Ovary (tissue), 9 donors: Measurements from ENCODE around the gene BTBD9. TPM values are rescaled to one million over a fixed set of nuclear protein-coding genes. Genes with fewer than 3 reads are reported as not detected.
A peak's percentile ranks its signal among the peaks of the same experiment; 100 is the strongest.

Source experiments
- DNase-seq, 5 donors: peaks; one replicate each; pipeline ENCODE4 v3.0.0-alpha.2; 2019 to 2020
- H3K27ac ChIP-seq, 2 donors: fragments of 200-600 bp; one replicate each; pipeline versions ENCODE4 v1.5.1 to v1.8.0; 2019 to 2022
- H3K27me3 ChIP-seq: fragments of 200-600 bp; one replicate; pipeline ENCODE4 v1.8.0; 2022
- H3K36me3 ChIP-seq: fragments of 200-600 bp; sonication (generic); one replicate; pipeline ENCODE4 v1.5.1; 2019
- H3K4me1 ChIP-seq: one replicate; pipeline ENCODE4 v1.8.1; 2013; ENCODE audit warnings: mild to moderate bottlenecking, moderate library complexity; ENCODE audit not compliant: insufficient read depth
- H3K4me3 ChIP-seq: fragments of 200-600 bp; sonication (generic); one replicate; pipeline ENCODE4 v1.5.1; 2017
- H3K9me3 ChIP-seq, 2 donors: fragments of 200-600 bp in 1 of 2; sonication (generic) in 1 of 2; one replicate each; pipeline versions ENCODE4 v1.5.1 to v1.8.1; 2013 to 2019; ENCODE audit warnings: mild to moderate bottlenecking in 1 of 2, moderate library complexity in 1 of 2
- CTCF ChIP-seq, 3 donors: fragments of 450-650 bp in 2 of 3; fragments of 200-600 bp in 1 of 3; IDR thresholded peaks; one replicate each; pipeline versions ENCODE4 v1.5.1 to v1.8.0; 2016 to 2022; ENCODE audit warnings: antibody characterized with exemption in 3 of 3, mild to moderate bottlenecking in 1 of 3
- EP300 ChIP-seq: sonication (generic); formaldehyde crosslinking; IDR thresholded peaks from one replicate; pipeline ENCODE4 v1.6.1; 2017; ENCODE audit warnings: antibody characterized with exemption
- POLR2A ChIP-seq: fragments of 450-650 bp; IDR thresholded peaks from one replicate; pipeline ENCODE4 v1.6.1; 2017; ENCODE audit warnings: antibody characterized with exemption, mild to moderate bottlenecking, moderate library complexity
- WGBS, 3 donors: extraction: QIAGEN DNeasy Blood & Tissue Kit in 1 of 3; methylation state at CpG; one replicate each; pipeline versions ENCODE4 v1.1.5 to v1.1.7; 2013 to 2017; 5-methylcytosine and 5-hydroxymethylcytosine counted together
- intact Hi-C, 4 donors: fragments of 100-400 bp; cut with DNase I; formaldehyde crosslinking; loops; one replicate each; pipeline versions ENCODE4 v1.11.0 to v1.15.1; 2022 to 2023
- polyA plus RNA-seq, 2 donors: library from polyadenylated mRNA; stranded (reverse); fragments of 200-250 nt in 1 of 2; fragments of 350-450 nt in 1 of 2; fragmentation: Illumina TruSeq in 1 of 2; extraction: RNeasy Lipid Tissue Mini Kit (QIAGEN cat#74804) in 1 of 2; gene quantifications; one replicate each; pipeline ENCODE4 v1.2.3, GENCODE V29; 2013 to 2014
- total RNA-seq, 7 donors: library from RNA; depleted of rRNA in 2 of 7; stranded (reverse); fragments of >200 nt in 2 of 7; fragmentation: NEBNext Ultra II Directional in 3 of 7; extraction: Animal tissue kit (Norgen Biotek cat#: 25700) in 3 of 7; gene quantifications; one replicate each; pipeline versions ENCODE4 v1.1.0 to v1.2.4, GENCODE V29; 2016 to 2023
- donor health status: DM: no; HTN: no; CAD: no; lungs with moderate emphysema.
- donor health status: DM: no; HTN: no; CAD: no.
- donor health status: Bipolar disorder and iron deficiency.
- donor health status: DM: yes; HTN: yes; CAD: no.
- donor health status: DM: no; HTN: no; CAD: no.
- donor health status: DM: yes; HTN: yes; CAD: no.

BTBD9 gene
- total and polyA plus RNA-seq, 9 donors: 7.2 to 28.8 (median 21.0) TPM

GRCh38 chr6:38209371-38210260 lies 430.1 kb downstream of the BTBD9 start:
- WGBS, 3 donors: 31 to 47% (median 35%) methylated on average over 18 of the region's 18 CpGs
- H3K4me1 ChIP-seq: peaks cover 11% of the 10 kb centered on the region
- intact Hi-C loops: no loop called here
- H3K36me3 ChIP-seq: no peaks in the 10 kb centered on the region
- no peak overlapping the region for H3K27ac ChIP-seq
- H3K9me3 ChIP-seq: no peaks in the 10 kb centered on the region
- DNase-seq: peak in 3 of 5 donors; percentile 20 to 42 (median 25)
- TF ChIP-seq POLR2A: no peak
- no peak for TF ChIP-seq CTCF (IDR thresholded peaks at IDR 0.05)
- no peak for TF ChIP-seq EP300
- no peaks in the 10 kb centered on the region for H3K27me3 ChIP-seq
- no peak overlapping the region for H3K4me3 ChIP-seq

GRCh38 chr6:38208028-38208427 lies 431.7 kb downstream of the BTBD9 start:
- intact Hi-C loops: no loop called here
- Histone ChIP-seq H3K4me1 (peaks cover 9% of the 10 kb centered on the region), H3K27me3 (no peaks in the 10 kb centered on the region), H3K4me3 (no peak overlapping the region), H3K27ac (no peak overlapping the region), H3K36me3 (no peaks in the 10 kb centered on the region), H3K9me3 (no peaks in the 10 kb centered on the region)
- no peak for DNase-seq
- 97 to 98% (median 97%) methylated on average over 8 of the region's 8 CpGs for WGBS, 3 donors
- no peak for TF ChIP-seq CTCF (IDR thresholded peaks at IDR 0.05)
- no peak for TF ChIP-seq POLR2A
- TF ChIP-seq EP300: no peak

- 92 to 95% (median 92%) methylated on average over 4 of the region's 4 CpGs for WGBS, 3 donors
- Histone ChIP-seq H3K9me3 (no peaks in the 10 kb centered on the region), H3K36me3 (no peaks in the 10 kb centered on the region), H3K27me3 (no peaks in the 10 kb centered on the region), H3K4me3 (no peak overlapping the region), H3K4me1 (peaks cover 6% of the 10 kb centered on the region), H3K27ac (no peak overlapping the region)
- DNase-seq: no peak
- TF ChIP-seq POLR2A (no peak), CTCF (IDR thresholded peaks at IDR 0.05) (no peak), EP300 (no peak)
- intact Hi-C loops: no loop called here
These were observed 432.4 kb downstream of the BTBD9 start for GRCh38 chr6:38207375-38207774.

GRCh38 chr6:38198219-38198618 lies 441.5 kb downstream of the BTBD9 start:
- Histone ChIP-seq H3K36me3 (no peaks in the 10 kb centered on the region), H3K4me1 (no peaks in the 10 kb centered on the region), H3K27ac (no peak overlapping the region), H3K4me3 (no peak overlapping the region), H3K27me3 (no peaks in the 10 kb centered on the region), H3K9me3 (no peaks in the 10 kb centered on the region)
- DNase-seq: no peak
- WGBS, 3 donors: 93 to 94% (median 93%) methylated on average over 8 of the region's 8 CpGs
- TF ChIP-seq EP300: no peak
- intact Hi-C loops: no loop called here

GRCh38 chr6:38195113-38195635 lies 444.6 kb downstream of the BTBD9 start:
- Histone ChIP-seq H3K36me3 (no peaks in the 10 kb centered on the region), H3K4me3 (no peak overlapping the region), H3K27me3 (no peaks in the 10 kb centered on the region), H3K27ac (no peak overlapping the region), H3K9me3 (no peaks in the 10 kb centered on the region), H3K4me1 (no peaks in the 10 kb centered on the region)
- no peak for DNase-seq
- TF ChIP-seq EP300 (no peak), POLR2A (no peak), CTCF (IDR thresholded peaks at IDR 0.05) (no peak)
- 88 to 92% (median 92%) methylated on average over 5 of the region's 5 CpGs for WGBS, 3 donors
- intact Hi-C loops: no loop called here
